Activated naive CD4-positive, alpha-beta T cell treated with anti-CD3 and anti-CD28 coated beads for 36 hours (primary cell): Measurements from ENCODE around the gene MRPL54. TPM values are rescaled to one million over a fixed set of nuclear protein-coding genes. Genes with fewer than 3 reads are reported as not detected.

Experiments used
- CTCF ChIA-PET: fragments of 350-600 bp; sonication (Branson Sonifier 250); formaldehyde crosslinking; loops from one replicate; lab custom pipeline; 2021; ENCODE audit warnings: antibody characterized with exemption; lab: Charles Lee
- DNase-seq: peaks from one replicate; pipeline ENCODE4 v3.0.0-alpha.2; 2020
- H3K27ac Mint-ChIP-seq: one replicate; pipeline ENCODE4 v1.8.0; 2021; ENCODE audit warnings: mild to moderate bottlenecking, mixed read lengths
- H3K27me3 Mint-ChIP-seq: one replicate; pipeline ENCODE4 v1.8.0; 2021; ENCODE audit warnings: low read depth, mixed read lengths
- H3K36me3 Mint-ChIP-seq: one replicate; pipeline ENCODE4 v1.8.0; 2021; ENCODE audit warnings: low read depth, mixed read lengths
- H3K4me1 Mint-ChIP-seq: one replicate; pipeline ENCODE4 v1.8.0; 2021; ENCODE audit warnings: low read depth, mixed read lengths
- H3K4me3 Mint-ChIP-seq: one replicate; pipeline ENCODE4 v1.8.0; 2021; ENCODE audit warnings: mild to moderate bottlenecking, moderate library complexity, mixed read lengths
- H3K9me3 Mint-ChIP-seq: one replicate; pipeline ENCODE4 v1.8.0; 2021; ENCODE audit warnings: mixed read lengths
- intact Hi-C: fragments of 100-400 bp; cut with micrococcal nuclease; formaldehyde crosslinking; loops from one replicate; pipeline ENCODE4 v1.15.1; 2023
- total RNA-seq, 2 experiments: library from RNA; stranded (reverse); gene quantifications; one replicate each; pipeline ENCODE4 v1.2.3, GENCODE V29; 2021

The MRPL54 gene
- total RNA-seq, 2 experiments from 2014 or later: 71.4 to 77.0 TPM

GRCh38 chr19:3773814-3774515 lies 11.5 kb downstream of the MRPL54 start:
- DNase-seq: no peak
- no peaks in the 10 kb centered on the region for H3K27me3 Mint-ChIP-seq
- intact Hi-C loops: no loop called here
- no peaks in the 10 kb centered on the region for H3K4me1 Mint-ChIP-seq
- no peak overlapping the region for H3K4me3 Mint-ChIP-seq
- no peaks in the 10 kb centered on the region for H3K36me3 Mint-ChIP-seq
- H3K27ac Mint-ChIP-seq: no peak overlapping the region
- CTCF ChIA-PET: interaction anchor here (1.0 kb wide), 1 partner anchor 11 kb away, joined by 3 read pairs; no protein-coding TSS in a partner anchor
- H3K9me3 Mint-ChIP-seq: no peaks in the 10 kb centered on the region

GRCh38 chr19:3774621-3775373 lies 12.3 kb downstream of the MRPL54 start:
- H3K36me3 Mint-ChIP-seq: no peaks in the 10 kb centered on the region
- no peak overlapping the region for H3K27ac Mint-ChIP-seq
- H3K27me3 Mint-ChIP-seq: no peaks in the 10 kb centered on the region
- intact Hi-C loops: no loop called here
- no peaks in the 10 kb centered on the region for H3K9me3 Mint-ChIP-seq
- CTCF ChIA-PET: interaction anchor here (0.6 to 1.0 kb wide), 2 partner anchors 10 to 218 kb away, joined by 3 to 4 read pairs; no protein-coding TSS in a partner anchor
- no peak overlapping the region for H3K4me3 Mint-ChIP-seq
- no peak for DNase-seq
- no peaks in the 10 kb centered on the region for H3K4me1 Mint-ChIP-seq

- DNase-seq: no peak
- intact Hi-C loops: no loop called here
- H3K36me3 Mint-ChIP-seq: no peaks in the 10 kb centered on the region
- CTCF ChIA-PET: no interaction called here
- H3K4me1 Mint-ChIP-seq: no peaks in the 10 kb centered on the region
- H3K9me3 Mint-ChIP-seq: no peaks in the 10 kb centered on the region
- H3K4me3 Mint-ChIP-seq: no peak overlapping the region
- no peak overlapping the region for H3K27ac Mint-ChIP-seq
- no peaks in the 10 kb centered on the region for H3K27me3 Mint-ChIP-seq
These were observed 12.9 kb downstream of the MRPL54 start for GRCh38 chr19:3775374-3775711.

- CTCF ChIA-PET: no interaction called here
- Mint-ChIP-seq H3K4me1 (no peaks in the 10 kb centered on the region), H3K36me3 (peaks cover under 1% of the 10 kb centered on the region), H3K27me3 (no peaks in the 10 kb centered on the region), H3K9me3 (no peaks in the 10 kb centered on the region), H3K4me3 (no peak overlapping the region), H3K27ac (no peak overlapping the region)
- DNase-seq: no peak
- intact Hi-C loops: no loop called here
These were observed 13.3 kb downstream of the MRPL54 start for GRCh38 chr19:3775831-3776230.

GRCh38 chr19:3776479-3777040 lies 14.1 kb downstream of the MRPL54 start:
- Mint-ChIP-seq H3K27me3 (no peaks in the 10 kb centered on the region), H3K9me3 (peaks cover 4% of the 10 kb centered on the region), H3K27ac (no peak overlapping the region), H3K36me3 (peaks cover 8% of the 10 kb centered on the region), H3K4me3 (no peak overlapping the region), H3K4me1 (no peaks in the 10 kb centered on the region)
- intact Hi-C loops: no loop called here
- CTCF ChIA-PET: no interaction called here
- no peak for DNase-seq

GRCh38 chr19:3778104-3778867 lies 15.8 kb downstream of the MRPL54 start:
- no peak overlapping the region for H3K27ac Mint-ChIP-seq
- H3K4me3 Mint-ChIP-seq: no peak overlapping the region
- intact Hi-C loops: no loop called here
- CTCF ChIA-PET: interaction anchor here (1.1 kb wide), 1 partner anchor 15 kb away, joined by 3 read pairs; no protein-coding TSS in a partner anchor
- peaks cover 16% of the 10 kb centered on the region for H3K9me3 Mint-ChIP-seq
- peaks cover 25% of the 10 kb centered on the region for H3K36me3 Mint-ChIP-seq
- no peak for DNase-seq
- H3K4me1 Mint-ChIP-seq: no peaks in the 10 kb centered on the region
- H3K27me3 Mint-ChIP-seq: no peaks in the 10 kb centered on the region

- no peak overlapping the region for H3K27ac Mint-ChIP-seq
- H3K4me3 Mint-ChIP-seq: no peak overlapping the region
- intact Hi-C loops: no loop called here
- peaks cover 29% of the 10 kb centered on the region for H3K36me3 Mint-ChIP-seq
- peaks cover 16% of the 10 kb centered on the region for H3K9me3 Mint-ChIP-seq
- H3K4me1 Mint-ChIP-seq: no peaks in the 10 kb centered on the region
- H3K27me3 Mint-ChIP-seq: no peaks in the 10 kb centered on the region
- no peak for DNase-seq
- CTCF ChIA-PET: interaction anchor here (1.1 kb wide), 1 partner anchor 16 kb away, joined by 3 read pairs; no protein-coding TSS in a partner anchor
These were observed 16.6 kb downstream of the MRPL54 start for GRCh38 chr19:3778899-3779723.

GRCh38 chr19:3780786-3781304 lies 18.4 kb downstream of the MRPL54 start:
- H3K9me3 Mint-ChIP-seq: peaks cover 16% of the 10 kb centered on the region
- H3K4me3 Mint-ChIP-seq: no peak overlapping the region
- H3K27me3 Mint-ChIP-seq: no peaks in the 10 kb centered on the region
- H3K4me1 Mint-ChIP-seq: peaks cover 7% of the 10 kb centered on the region
- H3K27ac Mint-ChIP-seq: no peak overlapping the region
- intact Hi-C loops: no loop called here
- H3K36me3 Mint-ChIP-seq: peaks cover 31% of the 10 kb centered on the region
- CTCF ChIA-PET: interaction anchor here (0.6 kb wide), 1 partner anchor 296 kb away, joined by 3 read pairs; no protein-coding TSS in a partner anchor
- no peak for DNase-seq

GRCh38 chr19:3781603-3782002 lies 19.1 kb downstream of the MRPL54 start:
- intact Hi-C loops: loop anchor here (2.0 kb wide), 1 partner anchor 41 kb away; no protein-coding TSS in a partner anchor

GRCh38 chr19:3782330-3782729 lies 19.8 kb downstream of the MRPL54 start:
- Mint-ChIP-seq H3K4me3 (no peak overlapping the region), H3K27ac (no peak overlapping the region), H3K36me3 (peaks cover 31% of the 10 kb centered on the region), H3K9me3 (peaks cover 16% of the 10 kb centered on the region), H3K27me3 (no peaks in the 10 kb centered on the region), H3K4me1 (peaks cover 7% of the 10 kb centered on the region)
- intact Hi-C loops: loop anchor here (2.0 kb wide), 1 partner anchor 40 kb away; no protein-coding TSS in a partner anchor
- CTCF ChIA-PET: interaction anchor here (2.2 kb wide), 1 partner anchor 40 kb away, joined by 8 read pairs; no protein-coding TSS in a partner anchor
- no peak for DNase-seq

More at GRCh38 chr19:3781603-3782002, 19.1 kb downstream of the MRPL54 start:
- no peak for DNase-seq
- Mint-ChIP-seq H3K4me3 (no peak overlapping the region), H3K9me3 (peaks cover 16% of the 10 kb centered on the region), H3K27ac (no peak overlapping the region), H3K27me3 (no peaks in the 10 kb centered on the region), H3K4me1 (peaks cover 7% of the 10 kb centered on the region), H3K36me3 (peaks cover 31% of the 10 kb centered on the region)
- CTCF ChIA-PET: no interaction called here

GRCh38 chr19:3782903-3783302 lies 20.4 kb downstream of the MRPL54 start:
- Mint-ChIP-seq H3K27ac (no peak overlapping the region), H3K27me3 (no peaks in the 10 kb centered on the region), H3K4me3 (no peak overlapping the region), H3K4me1 (peaks cover 7% of the 10 kb centered on the region), H3K36me3 (peaks cover 31% of the 10 kb centered on the region), H3K9me3 (peaks cover 16% of the 10 kb centered on the region)
- intact Hi-C loops: loop anchor here (2.0 kb wide), 1 partner anchor 40 kb away; no protein-coding TSS in a partner anchor
- no peak for DNase-seq
- CTCF ChIA-PET: interaction anchor here (0.6 to 2.2 kb wide), 4 partner anchors 13 to 40 kb away, joined by 3 to 8 read pairs (median 4); no protein-coding TSS in a partner anchor
